SK-N-SH treated with all-trans-retinoic acid at 6 μM for 48 hours (cell line): Measurements from ENCODE around the gene CHSY1.

Source experiments
- BACH2 ChIP-seq: fragments of 250-450 bp; sonication (Bioruptor Pico); IDR thresholded peaks from 2 replicates; pipeline ENCODE4 v1.9.0; 2021; ENCODE audit warnings: mild to moderate bottlenecking, borderline replicate concordance
- ESRRG ChIP-seq: fragments of 250-450 bp; sonication (Bioruptor Pico); IDR thresholded peaks from 2 replicates; pipeline ENCODE4 v1.6.1; 2021; ENCODE audit warnings: mild to moderate bottlenecking
- GLIS3 ChIP-seq: fragments of 250-450 bp; sonication (Bioruptor Pico); IDR thresholded peaks from 2 replicates; pipeline ENCODE4 v1.5.0; 2020; ENCODE audit warnings: mild to moderate bottlenecking, moderate library complexity
- TCF4 ChIP-seq: fragments of 250-450 bp; sonication (Bioruptor Pico); IDR thresholded peaks from 2 replicates; pipeline ENCODE4 v1.8.0; 2021; ENCODE audit warnings: mild to moderate bottlenecking, moderate library complexity, borderline replicate concordance
- TOX ChIP-seq: fragments of 250-450 bp; sonication (Bioruptor Pico); IDR thresholded peaks from 2 replicates; pipeline ENCODE4 v1.8.0; 2021; ENCODE audit warnings: mild to moderate bottlenecking, moderate library complexity, borderline replicate concordance
- ZFP30 ChIP-seq: fragments of 450-650 bp; formaldehyde crosslinking; IDR thresholded peaks from 2 replicates; pipeline ENCODE4 v1.5.0; 2022; ENCODE audit warnings: mild to moderate bottlenecking, moderate library complexity
- ZNF565 ChIP-seq: fragments of 450-650 bp; formaldehyde crosslinking; conservative IDR thresholded peaks from 2 replicates; pipeline ENCODE4 v1.5.0; 2020; ENCODE audit warnings: low read depth, mild to moderate bottlenecking, moderate library complexity
- ZNF70 ChIP-seq: fragments of 450-650 bp; formaldehyde crosslinking; IDR thresholded peaks from 2 replicates; pipeline ENCODE4 v1.5.0; 2020; ENCODE audit warnings: mild to moderate bottlenecking, moderate library complexity
- TF ChIP-seq, protein P1 (sequence below): fragments of 250-450 bp; sonication (Bioruptor Pico); IDR thresholded peaks from 2 replicates; pipeline ENCODE4 v1.5.1; 2020; ENCODE audit warnings: low read depth, mild to moderate bottlenecking, moderate library complexity
- TF ChIP-seq, protein P2 (sequence below): fragments of 250-450 bp; sonication (Bioruptor Pico); IDR thresholded peaks from 2 replicates; pipeline ENCODE4 v1.8.0; 2020; ENCODE audit warnings: mild to moderate bottlenecking, moderate library complexity, borderline replicate concordance
- TF ChIP-seq, protein P3 (sequence below): fragments of 250-450 bp; sonication (Bioruptor Pico); IDR thresholded peaks from 2 replicates; pipeline ENCODE4 v1.5.0; 2020; ENCODE audit warnings: mild to moderate bottlenecking, moderate library complexity

- TF ChIP-seq TCF4 (no peak), ZNF70 (CRISPR knock-in tag) (no peak), GLIS3 (CRISPR knock-in tag) (no peak), BACH2 (CRISPR knock-in tag) (no peak), ZNF565 (no peak), ZFP30 (CRISPR knock-in tag) (no peak), TOX (no peak), ESRRG (CRISPR knock-in tag) (no peak)
- TF ChIP-seq, protein P1, sequence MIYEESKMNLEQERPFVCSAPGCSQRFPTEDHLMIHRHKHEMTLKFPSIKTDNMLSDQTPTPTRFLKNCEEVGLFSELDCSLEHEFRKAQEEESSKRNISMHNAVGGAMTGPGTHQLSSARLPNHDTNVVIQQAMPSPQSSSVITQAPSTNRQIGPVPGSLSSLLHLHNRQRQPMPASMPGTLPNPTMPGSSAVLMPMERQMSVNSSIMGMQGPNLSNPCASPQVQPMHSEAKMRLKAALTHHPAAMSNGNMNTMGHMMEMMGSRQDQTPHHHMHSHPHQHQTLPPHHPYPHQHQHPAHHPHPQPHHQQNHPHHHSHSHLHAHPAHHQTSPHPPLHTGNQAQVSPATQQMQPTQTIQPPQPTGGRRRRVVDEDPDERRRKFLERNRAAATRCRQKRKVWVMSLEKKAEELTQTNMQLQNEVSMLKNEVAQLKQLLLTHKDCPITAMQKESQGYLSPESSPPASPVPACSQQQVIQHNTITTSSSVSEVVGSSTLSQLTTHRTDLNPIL: no peak
- TF ChIP-seq, protein P2, sequence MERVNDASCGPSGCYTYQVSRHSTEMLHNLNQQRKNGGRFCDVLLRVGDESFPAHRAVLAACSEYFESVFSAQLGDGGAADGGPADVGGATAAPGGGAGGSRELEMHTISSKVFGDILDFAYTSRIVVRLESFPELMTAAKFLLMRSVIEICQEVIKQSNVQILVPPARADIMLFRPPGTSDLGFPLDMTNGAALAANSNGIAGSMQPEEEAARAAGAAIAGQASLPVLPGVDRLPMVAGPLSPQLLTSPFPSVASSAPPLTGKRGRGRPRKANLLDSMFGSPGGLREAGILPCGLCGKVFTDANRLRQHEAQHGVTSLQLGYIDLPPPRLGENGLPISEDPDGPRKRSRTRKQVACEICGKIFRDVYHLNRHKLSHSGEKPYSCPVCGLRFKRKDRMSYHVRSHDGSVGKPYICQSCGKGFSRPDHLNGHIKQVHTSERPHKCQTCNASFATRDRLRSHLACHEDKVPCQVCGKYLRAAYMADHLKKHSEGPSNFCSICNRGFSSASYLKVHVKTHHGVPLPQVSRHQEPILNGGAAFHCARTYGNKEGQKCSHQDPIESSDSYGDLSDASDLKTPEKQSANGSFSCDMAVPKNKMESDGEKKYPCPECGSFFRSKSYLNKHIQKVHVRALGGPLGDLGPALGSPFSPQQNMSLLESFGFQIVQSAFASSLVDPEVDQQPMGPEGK (CRISPR knock-in tag): no peak
- TF ChIP-seq, protein P3, sequence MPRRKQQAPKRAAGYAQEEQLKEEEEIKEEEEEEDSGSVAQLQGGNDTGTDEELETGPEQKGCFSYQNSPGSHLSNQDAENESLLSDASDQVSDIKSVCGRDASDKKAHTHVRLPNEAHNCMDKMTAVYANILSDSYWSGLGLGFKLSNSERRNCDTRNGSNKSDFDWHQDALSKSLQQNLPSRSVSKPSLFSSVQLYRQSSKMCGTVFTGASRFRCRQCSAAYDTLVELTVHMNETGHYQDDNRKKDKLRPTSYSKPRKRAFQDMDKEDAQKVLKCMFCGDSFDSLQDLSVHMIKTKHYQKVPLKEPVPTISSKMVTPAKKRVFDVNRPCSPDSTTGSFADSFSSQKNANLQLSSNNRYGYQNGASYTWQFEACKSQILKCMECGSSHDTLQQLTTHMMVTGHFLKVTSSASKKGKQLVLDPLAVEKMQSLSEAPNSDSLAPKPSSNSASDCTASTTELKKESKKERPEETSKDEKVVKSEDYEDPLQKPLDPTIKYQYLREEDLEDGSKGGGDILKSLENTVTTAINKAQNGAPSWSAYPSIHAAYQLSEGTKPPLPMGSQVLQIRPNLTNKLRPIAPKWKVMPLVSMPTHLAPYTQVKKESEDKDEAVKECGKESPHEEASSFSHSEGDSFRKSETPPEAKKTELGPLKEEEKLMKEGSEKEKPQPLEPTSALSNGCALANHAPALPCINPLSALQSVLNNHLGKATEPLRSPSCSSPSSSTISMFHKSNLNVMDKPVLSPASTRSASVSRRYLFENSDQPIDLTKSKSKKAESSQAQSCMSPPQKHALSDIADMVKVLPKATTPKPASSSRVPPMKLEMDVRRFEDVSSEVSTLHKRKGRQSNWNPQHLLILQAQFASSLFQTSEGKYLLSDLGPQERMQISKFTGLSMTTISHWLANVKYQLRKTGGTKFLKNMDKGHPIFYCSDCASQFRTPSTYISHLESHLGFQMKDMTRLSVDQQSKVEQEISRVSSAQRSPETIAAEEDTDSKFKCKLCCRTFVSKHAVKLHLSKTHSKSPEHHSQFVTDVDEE (CRISPR knock-in tag): no peak
Measured at GRCh38 chr15:101256757-101257156, 4.9 kb upstream of the CHSY1 start.
